ENCODE data around the gene FOXC2.

The FOXC2 gene

DNA sequence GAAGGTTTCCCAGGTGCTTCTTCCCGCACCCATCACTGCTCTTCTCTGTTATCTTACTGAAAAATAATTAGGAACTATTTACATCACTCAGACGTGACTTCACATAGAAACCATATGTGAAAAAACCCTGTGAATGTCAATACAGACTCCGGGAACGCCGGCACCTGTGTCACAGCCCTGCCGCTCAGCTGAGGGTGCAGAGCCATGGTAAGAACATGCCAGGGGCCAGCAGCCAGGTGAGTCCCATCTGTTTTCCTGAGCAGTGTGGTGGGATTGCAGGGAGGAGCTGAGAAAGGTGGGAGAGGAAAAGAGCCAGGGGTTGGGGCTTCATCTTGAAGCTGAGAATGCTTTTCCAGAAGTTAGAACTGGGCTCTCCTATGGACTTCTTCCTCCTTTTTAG, 42.6 kb upstream of the FOXC2 start:
- Histone ChIP-seq H3K27ac (ENCODE audit: low read length) (no peak overlapping the region), H3K9me3 (ENCODE audit: control insufficient read depth, insufficient read depth, low read length) (no peaks in the 10 kb centered on the region), H3K4me1 (ENCODE audit: control insufficient read depth, insufficient read depth, low read length) (no peaks in the 10 kb centered on the region; the same call in 1 of the 2 replicates), H3K4me3 (ENCODE audit: low read length) (no peak overlapping the region), H3K27me3 (ENCODE audit: control insufficient read depth, insufficient read depth, low read length) (no peaks in the 10 kb centered on the region; the same call in 1 of the 2 replicates), H3K36me3 (ENCODE audit: control insufficient read depth, insufficient read depth, low read length) (no peaks in the 10 kb centered on the region)
- no CpG with 5 or more reads among the region's 6 CpGs for WGBS (ENCODE audit: insufficient coverage, insufficient read length)
- no peak for DNase-seq (ENCODE audit: low read depth, low spot score)

DNA sequence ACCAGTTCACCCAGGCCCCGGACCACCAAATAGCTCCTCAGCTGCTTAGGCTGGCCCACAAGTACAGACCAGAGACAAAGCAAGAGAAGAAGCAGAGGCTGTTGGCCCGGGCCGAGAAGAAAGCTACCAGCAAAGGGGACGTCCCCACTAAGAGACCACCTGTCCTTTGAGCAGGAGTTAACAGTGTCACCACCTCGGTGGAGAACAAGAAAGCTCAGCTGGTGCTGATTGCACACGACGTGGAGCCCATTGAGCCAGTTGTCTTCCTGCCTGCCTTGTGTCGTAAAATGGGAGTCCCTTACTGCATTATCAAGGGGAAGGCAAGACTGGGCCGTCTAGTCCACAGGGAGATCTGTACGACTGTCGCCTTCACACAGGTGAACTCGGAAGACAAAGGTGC, 40.9 kb upstream of the FOXC2 start:
- Histone ChIP-seq H3K36me3 (ENCODE audit: control insufficient read depth, insufficient read depth, low read length) (no peaks in the 10 kb centered on the region), H3K4me3 (ENCODE audit: low read length) (no peak overlapping the region)
- no CpG with 5 or more reads among the region's 12 CpGs for WGBS (ENCODE audit: insufficient coverage, insufficient read length)

DNA sequence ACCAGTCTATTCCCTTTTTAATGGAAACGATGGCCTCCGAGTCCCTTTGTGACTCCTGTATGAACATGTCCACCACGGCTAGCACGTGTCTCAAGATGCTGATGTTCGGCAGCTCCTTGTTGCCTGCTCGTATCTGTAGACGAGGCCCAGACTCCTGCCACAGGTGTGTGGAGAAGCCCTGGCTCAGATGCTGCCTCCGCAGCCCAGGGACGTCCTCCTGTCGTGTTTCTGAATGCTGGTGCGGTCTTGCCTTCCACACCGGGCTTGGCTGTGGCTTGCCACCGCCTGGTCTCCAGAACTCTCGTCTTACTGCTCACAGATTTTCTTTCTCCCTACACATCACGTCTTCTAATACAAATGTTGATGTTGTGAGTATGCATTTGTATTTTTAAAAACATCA, 39.3 kb upstream of the FOXC2 start:
- WGBS (ENCODE audit: insufficient coverage, insufficient read length): no CpG with 5 or more reads among the region's 15 CpGs
- DNase-seq (ENCODE audit: low read depth, low spot score): no peak
- Histone ChIP-seq H3K27ac (ENCODE audit: low read length) (no peak overlapping the region), H3K4me3 (ENCODE audit: low read length) (no peak overlapping the region), H3K27me3 (ENCODE audit: control insufficient read depth, insufficient read depth, low read length) (no peaks in the 10 kb centered on the region), H3K9me3 (ENCODE audit: control insufficient read depth, insufficient read depth, low read length) (no peaks in the 10 kb centered on the region), H3K36me3 (ENCODE audit: control insufficient read depth, insufficient read depth, low read length) (no peaks in the 10 kb centered on the region), H3K4me1 (ENCODE audit: control insufficient read depth, insufficient read depth, low read length) (no peaks in the 10 kb centered on the region; the same call in 1 of the 2 replicates)

More for the DNA sequence above, 40.9 kb upstream of the FOXC2 start:
- no peak for DNase-seq (ENCODE audit: low read depth, low spot score)
- Histone ChIP-seq H3K9me3 (ENCODE audit: control insufficient read depth, insufficient read depth, low read length) (no peaks in the 10 kb centered on the region), H3K27me3 (ENCODE audit: control insufficient read depth, insufficient read depth, low read length) (no peaks in the 10 kb centered on the region), H3K27ac (ENCODE audit: low read length) (no peak overlapping the region), H3K4me1 (ENCODE audit: control insufficient read depth, insufficient read depth, low read length) (no peaks in the 10 kb centered on the region; the same call in 1 of the 2 replicates)

DNA sequence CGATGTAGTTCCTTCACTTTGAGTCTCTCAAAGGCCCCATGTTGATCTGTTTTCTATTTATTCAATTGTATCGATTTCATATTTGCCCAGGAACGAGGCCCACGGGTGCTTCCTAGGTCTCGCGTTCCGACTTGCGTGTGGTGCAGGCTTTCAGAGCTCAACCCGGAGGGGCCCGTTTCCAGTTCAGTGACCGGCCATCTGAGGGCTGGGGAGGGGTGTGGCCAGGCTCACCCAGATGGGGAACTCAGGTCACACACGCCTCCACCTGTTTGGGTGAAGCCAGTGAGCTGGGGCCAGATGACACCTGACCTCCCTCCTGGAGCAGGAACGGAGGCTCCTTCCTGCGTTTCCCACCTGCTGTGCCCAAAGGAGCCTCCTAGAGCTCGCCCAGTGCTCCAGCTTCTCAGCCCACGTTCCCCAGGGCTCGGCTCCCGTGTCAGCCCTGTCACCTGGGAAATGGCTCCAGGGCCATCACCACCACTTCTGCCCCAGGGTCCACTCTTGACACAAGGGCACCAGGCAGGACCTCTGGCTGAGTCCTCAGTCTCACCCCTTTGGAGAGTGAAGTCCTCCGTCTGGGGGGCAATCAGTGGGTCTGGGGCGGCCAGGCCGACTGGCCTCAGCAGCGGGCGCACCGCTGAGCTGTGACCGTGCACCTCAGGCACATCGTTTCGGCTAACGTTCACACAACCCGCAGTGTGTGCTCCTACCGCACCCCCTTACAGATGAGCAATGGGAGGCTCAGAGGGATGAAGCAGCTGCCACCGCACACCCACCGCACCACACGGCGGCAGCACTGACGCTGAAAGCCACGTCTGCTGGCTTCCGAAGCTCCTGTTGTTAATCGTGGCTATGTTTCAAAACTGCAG, 38.3 kb upstream of the FOXC2 start:
- Histone ChIP-seq H3K27ac (ENCODE audit: low read length) (no peak overlapping the region), H3K4me1 (ENCODE audit: control insufficient read depth, insufficient read depth, low read length) (no peaks in the 10 kb centered on the region; the same call in 1 of the 2 replicates), H3K36me3 (ENCODE audit: control insufficient read depth, insufficient read depth, low read length) (no peaks in the 10 kb centered on the region), H3K9me3 (ENCODE audit: control insufficient read depth, insufficient read depth, low read length) (no peaks in the 10 kb centered on the region), H3K4me3 (ENCODE audit: low read length) (no peak overlapping the region), H3K27me3 (ENCODE audit: control insufficient read depth, insufficient read depth, low read length) (no peaks in the 10 kb centered on the region)
- WGBS (ENCODE audit: insufficient coverage, insufficient read length): no CpG with 5 or more reads among the region's 38 CpGs
- DNase-seq (ENCODE audit: low read depth, low spot score): no peak

DNA sequence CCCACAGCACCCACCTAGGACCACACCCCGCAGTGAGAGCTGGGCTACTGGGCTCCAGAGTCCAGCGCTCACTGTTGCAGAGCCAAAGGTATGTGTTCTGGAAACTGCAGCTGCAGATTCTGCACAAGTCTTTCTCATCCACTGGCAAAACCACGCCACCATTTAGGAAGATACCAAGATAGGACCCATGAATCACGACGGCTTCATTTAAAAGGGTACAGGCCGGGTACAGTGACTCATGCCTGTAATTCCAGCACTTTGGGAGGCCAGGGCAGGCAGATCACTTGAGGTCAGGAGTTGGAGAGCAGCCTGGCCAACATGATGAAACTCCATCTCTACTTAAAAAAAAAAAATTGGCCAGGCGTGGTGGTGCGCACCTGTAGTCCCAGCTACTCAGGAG, 37.5 kb upstream of the FOXC2 start:
- Histone ChIP-seq H3K4me3 (ENCODE audit: low read length) (no peak overlapping the region), H3K36me3 (ENCODE audit: control insufficient read depth, insufficient read depth, low read length) (no peaks in the 10 kb centered on the region), H3K9me3 (ENCODE audit: control insufficient read depth, insufficient read depth, low read length) (no peaks in the 10 kb centered on the region), H3K27ac (ENCODE audit: low read length) (no peak overlapping the region), H3K4me1 (ENCODE audit: control insufficient read depth, insufficient read depth, low read length) (no peaks in the 10 kb centered on the region; the same call in 1 of the 2 replicates), H3K27me3 (ENCODE audit: control insufficient read depth, insufficient read depth, low read length) (no peaks in the 10 kb centered on the region)
- DNase-seq (ENCODE audit: low read depth, low spot score): no peak
- no CpG with 5 or more reads among the region's 8 CpGs for WGBS (ENCODE audit: insufficient coverage, insufficient read length)

DNA sequence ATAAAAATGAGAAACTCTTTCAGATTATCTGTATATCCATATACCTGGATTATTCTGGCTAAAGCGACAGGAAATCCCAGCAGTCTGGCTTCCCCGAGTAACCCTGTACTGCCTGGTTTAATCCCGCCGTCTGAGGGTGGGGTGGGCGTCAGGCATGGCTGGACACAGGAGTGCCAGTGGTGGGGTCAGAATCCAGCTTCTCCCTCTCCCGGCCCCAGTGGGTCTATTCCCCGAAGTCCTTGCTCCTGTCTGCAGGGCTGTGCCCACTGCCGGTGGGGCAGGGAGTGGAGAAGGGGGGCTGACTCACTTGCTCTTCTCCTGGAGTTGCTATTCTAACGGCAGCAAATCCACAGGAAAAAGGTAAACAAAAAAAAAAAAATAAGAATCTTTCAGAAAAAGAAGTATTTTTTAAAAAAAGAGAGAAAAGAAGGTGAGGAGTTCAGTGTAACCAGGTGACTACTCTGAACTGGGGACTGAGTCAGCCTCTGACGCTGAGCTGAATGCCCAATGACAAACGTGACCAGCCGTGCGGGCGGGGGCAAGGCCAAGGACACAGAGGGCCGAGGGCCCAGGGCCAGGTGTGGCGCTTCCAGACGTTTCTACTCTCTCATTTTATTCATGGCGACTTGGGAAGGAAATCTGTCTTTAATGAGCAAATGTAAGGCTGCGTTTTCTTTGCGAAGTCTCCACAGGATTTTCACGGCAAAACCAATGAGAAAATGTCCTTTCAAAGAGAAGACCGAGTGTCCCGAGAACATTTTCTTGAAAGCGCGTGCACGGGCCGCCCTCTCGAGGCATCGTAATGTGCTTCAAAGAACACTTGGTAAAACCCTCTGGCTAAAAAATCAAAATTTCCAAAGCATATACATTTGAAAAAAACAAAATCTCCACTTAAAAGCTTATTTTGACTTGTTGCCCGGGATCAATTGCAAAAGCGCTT, 36.1 kb upstream of the FOXC2 start:
- no peak overlapping the region for H3K27ac ChIP-seq (ENCODE audit: low read length)
- no peak for DNase-seq (ENCODE audit: low read depth, low spot score)
- no peaks in the 10 kb centered on the region for H3K27me3 ChIP-seq (ENCODE audit: control insufficient read depth, insufficient read depth, low read length)
- no CpG with 5 or more reads among the region's 31 CpGs for WGBS (ENCODE audit: insufficient coverage, insufficient read length)
- no peaks in the 10 kb centered on the region for H3K9me3 ChIP-seq (ENCODE audit: control insufficient read depth, insufficient read depth, low read length)
- no peaks in the 10 kb centered on the region; the same call in 1 of the 2 replicates for H3K4me1 ChIP-seq (ENCODE audit: control insufficient read depth, insufficient read depth, low read length)
- no peaks in the 10 kb centered on the region for H3K36me3 ChIP-seq (ENCODE audit: control insufficient read depth, insufficient read depth, low read length)
- H3K4me3 ChIP-seq (ENCODE audit: low read length): no peak overlapping the region

DNA sequence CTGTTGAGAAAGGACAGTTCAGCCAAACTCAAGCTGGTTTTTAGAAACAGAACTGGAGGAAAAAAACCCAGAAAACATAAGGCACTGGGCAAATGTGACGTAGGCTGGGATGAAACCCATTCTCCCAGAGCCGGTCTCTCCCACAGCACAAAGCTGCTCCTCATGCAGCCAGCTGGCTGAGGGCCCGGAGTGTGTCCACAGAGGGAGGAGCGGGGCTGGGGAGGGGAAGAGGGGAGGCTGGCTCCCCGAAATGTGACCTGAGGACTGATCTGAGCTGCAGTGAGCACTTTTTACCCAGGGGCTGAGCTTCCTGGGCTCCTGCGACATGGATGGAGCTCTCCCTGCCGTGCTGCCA, 35.5 kb upstream of the FOXC2 start:
- no peaks in the 10 kb centered on the region for H3K36me3 ChIP-seq (ENCODE audit: control insufficient read depth, insufficient read depth, low read length)
- WGBS (ENCODE audit: insufficient coverage, insufficient read length): no CpG with 5 or more reads among the region's 7 CpGs
- no peaks in the 10 kb centered on the region; the same call in 1 of the 2 replicates for H3K4me1 ChIP-seq (ENCODE audit: control insufficient read depth, insufficient read depth, low read length)
- no peaks in the 10 kb centered on the region for H3K9me3 ChIP-seq (ENCODE audit: control insufficient read depth, insufficient read depth, low read length)
- H3K27me3 ChIP-seq (ENCODE audit: control insufficient read depth, insufficient read depth, low read length): no peaks in the 10 kb centered on the region
- no peak for DNase-seq (ENCODE audit: low read depth, low spot score)
- no peak overlapping the region for H3K4me3 ChIP-seq (ENCODE audit: low read length)
- H3K27ac ChIP-seq (ENCODE audit: low read length): no peak overlapping the region

DNA sequence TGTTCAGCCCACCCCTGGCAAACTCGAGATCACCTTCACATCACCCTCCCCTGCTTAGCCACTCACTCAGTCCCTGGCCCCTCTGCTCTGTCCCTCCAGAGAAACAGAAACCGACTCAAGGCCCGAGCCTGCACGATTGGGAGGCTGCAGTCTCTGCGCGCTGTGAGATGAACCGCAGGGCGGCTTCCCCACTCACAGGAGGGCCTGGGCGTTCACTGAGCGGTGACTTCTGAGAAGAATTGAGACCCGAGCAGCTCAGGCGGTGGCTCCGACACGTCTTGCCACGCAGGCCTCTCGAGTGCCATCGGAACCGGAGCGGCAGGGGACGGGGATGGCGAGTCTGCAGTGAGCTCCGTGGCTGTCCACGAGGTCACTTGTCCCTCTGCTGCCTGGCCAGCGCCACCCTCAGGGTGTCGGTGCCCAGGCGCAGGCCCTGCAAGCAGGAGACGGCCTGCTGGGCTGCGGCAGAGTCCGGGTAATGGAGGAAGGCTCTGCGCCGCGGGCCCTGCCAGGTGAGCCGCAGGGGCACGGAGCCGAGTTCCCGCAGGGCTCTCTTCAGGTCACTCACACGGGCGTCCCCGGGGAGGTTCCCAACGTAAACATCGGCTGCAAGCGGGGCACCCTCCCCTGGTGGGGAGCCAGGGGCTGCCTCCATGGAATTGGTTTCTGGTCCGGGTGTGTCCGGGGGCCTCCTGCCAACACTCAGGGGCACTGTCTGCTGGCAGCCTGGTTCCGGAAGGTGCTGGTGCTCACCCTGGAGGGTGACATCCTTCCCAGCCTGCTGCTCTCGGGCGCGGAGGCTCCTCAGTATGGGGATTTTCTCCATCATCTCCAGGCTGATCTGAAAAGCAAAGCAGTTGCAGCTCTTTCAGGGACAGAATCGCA, 34.7 kb upstream of the FOXC2 start:
- no peaks in the 10 kb centered on the region for H3K36me3 ChIP-seq (ENCODE audit: control insufficient read depth, insufficient read depth, low read length)
- no peaks in the 10 kb centered on the region for H3K9me3 ChIP-seq (ENCODE audit: control insufficient read depth, insufficient read depth, low read length)
- no peak for DNase-seq (ENCODE audit: low read depth, low spot score)
- no peak overlapping the region for H3K4me3 ChIP-seq (ENCODE audit: low read length)
- WGBS (ENCODE audit: insufficient coverage, insufficient read length): no CpG with 5 or more reads among the region's 49 CpGs
- no peaks in the 10 kb centered on the region; the same call in 1 of the 2 replicates for H3K4me1 ChIP-seq (ENCODE audit: control insufficient read depth, insufficient read depth, low read length)
- H3K27me3 ChIP-seq (ENCODE audit: control insufficient read depth, insufficient read depth, low read length): no peaks in the 10 kb centered on the region
- no peak overlapping the region for H3K27ac ChIP-seq (ENCODE audit: low read length)

DNA sequence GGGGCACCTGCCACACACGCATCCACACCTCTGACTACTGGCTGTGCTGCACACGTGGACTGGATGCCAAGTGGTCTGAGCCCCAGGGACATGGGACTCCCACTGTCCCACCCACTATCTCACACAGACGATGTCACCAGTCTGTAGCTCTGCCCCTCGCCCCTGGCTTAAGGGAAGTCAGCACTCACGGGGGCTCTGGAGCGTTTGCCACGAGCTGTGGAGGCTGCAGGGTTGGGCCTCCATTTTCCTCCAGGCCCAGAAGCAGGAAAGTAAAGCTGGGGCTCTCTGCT, 34.2 kb upstream of the FOXC2 start:
- DNase-seq (ENCODE audit: low read depth, low spot score): no peak
- Histone ChIP-seq H3K4me3 (ENCODE audit: low read length) (no peak overlapping the region), H3K9me3 (ENCODE audit: control insufficient read depth, insufficient read depth, low read length) (no peaks in the 10 kb centered on the region), H3K4me1 (ENCODE audit: control insufficient read depth, insufficient read depth, low read length) (no peaks in the 10 kb centered on the region), H3K27ac (ENCODE audit: low read length) (no peak overlapping the region), H3K27me3 (ENCODE audit: control insufficient read depth, insufficient read depth, low read length) (no peaks in the 10 kb centered on the region), H3K36me3 (ENCODE audit: control insufficient read depth, insufficient read depth, low read length) (no peaks in the 10 kb centered on the region)
- no CpG with 5 or more reads among the region's 7 CpGs for WGBS (ENCODE audit: insufficient coverage, insufficient read length)

DNA sequence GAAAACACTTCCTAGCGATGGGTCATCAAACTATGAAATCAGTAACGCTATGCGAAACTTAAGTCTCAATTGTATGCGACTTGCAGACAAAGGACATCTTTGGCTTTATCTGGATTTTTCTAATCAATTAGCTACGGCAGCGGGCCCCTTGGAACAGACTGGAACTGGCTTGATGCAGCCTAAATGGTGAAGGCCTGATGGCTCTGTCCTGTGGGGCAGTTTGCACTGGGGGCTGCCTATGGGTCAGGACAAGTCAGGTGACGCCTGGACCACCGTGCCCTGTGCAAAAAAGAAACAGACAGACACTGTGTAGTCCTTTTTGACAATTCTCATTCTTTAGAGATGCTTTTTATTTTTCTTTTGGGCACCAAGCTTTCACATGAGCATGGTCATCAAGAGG, 33.6 kb upstream of the FOXC2 start:
- Histone ChIP-seq H3K27me3 (ENCODE audit: control insufficient read depth, insufficient read depth, low read length) (no peaks in the 10 kb centered on the region), H3K36me3 (ENCODE audit: control insufficient read depth, insufficient read depth, low read length) (no peaks in the 10 kb centered on the region; the same call in 1 of the 2 replicates), H3K4me3 (ENCODE audit: low read length) (no peak overlapping the region), H3K9me3 (ENCODE audit: control insufficient read depth, insufficient read depth, low read length) (no peaks in the 10 kb centered on the region), H3K27ac (ENCODE audit: low read length) (no peak overlapping the region), H3K4me1 (ENCODE audit: control insufficient read depth, insufficient read depth, low read length) (no peaks in the 10 kb centered on the region)
- DNase-seq (ENCODE audit: low read depth, low spot score): no peak
- WGBS (ENCODE audit: insufficient coverage, insufficient read length): no CpG with 5 or more reads among the region's 8 CpGs

Data from iPS DF 6.9 (cell line).